ENCODE measurements around the gene MLLT11. TPM values are rescaled to one million over a fixed set of nuclear protein-coding genes. Genes with fewer than 3 reads are reported as not detected.

The MLLT11 gene
- polyA plus RNA-seq, 3 donors, result 0.38 to 0.93 (median 0.40) TPM

DNA sequence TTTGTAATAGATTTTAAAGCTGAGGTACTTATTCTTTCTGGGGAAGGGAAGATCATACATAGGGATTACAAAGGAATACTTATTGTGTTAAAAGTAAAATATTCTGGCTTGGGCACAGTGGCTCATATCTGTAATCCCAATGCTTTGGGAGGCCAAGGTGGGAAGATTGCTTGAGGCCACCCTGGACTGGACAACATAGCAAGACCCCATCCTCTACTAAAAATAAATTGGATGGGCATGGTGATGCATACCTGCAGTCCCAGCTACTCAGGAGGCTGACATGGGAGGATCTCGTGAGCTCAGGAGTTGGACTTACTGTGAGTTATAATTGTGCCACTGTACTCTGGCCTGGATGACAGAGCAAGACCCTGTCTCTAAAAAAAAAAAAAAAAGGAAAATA is 37.9 kb downstream of the MLLT11 start:
- Mint-ChIP-seq H3K4me1 (no peaks in the 10 kb centered on the region), H3K27me3 (ENCODE audit: low read depth in 3 of 3) (no peaks in the 10 kb centered on the region), H3K36me3 (peaks cover 16 to 37% of the 10 kb centered on the region in 2 donors), H3K4me3 (no peak overlapping the region), H3K27ac (no peak overlapping the region), H3K9me3 (peaks cover 0 to 2% (median 0%) of the 10 kb centered on the region in 7 donors)
- H3K4me3 ChIP-seq (replicated peaks in 1 of 3; ENCODE audit: low read depth in 2 of 3, low read length in 3 of 3), result no peak overlapping the region
- H2AFZ ChIP-seq (ENCODE audit: insufficient read depth, low read depth, low read length, poor library complexity, severe bottlenecking), result no peak overlapping the region
- no peaks in the 10 kb centered on the region for H3K27me3 ChIP-seq (ENCODE audit: control insufficient read depth in 2 of 2, insufficient read depth in 2 of 2, low read length in 2 of 2)
- H3K79me2 ChIP-seq (ENCODE audit: insufficient read depth, low read length), result no peaks in the 10 kb centered on the region
- H3K4me2 ChIP-seq (replicated peaks; ENCODE audit: extremely low read depth, low read length, poor library complexity, severe bottlenecking), result no peak overlapping the region
- no peaks in the 10 kb centered on the region for H4K20me1 ChIP-seq (ENCODE audit: insufficient read depth, low read length)
- TF ChIP-seq, protein P1, sequence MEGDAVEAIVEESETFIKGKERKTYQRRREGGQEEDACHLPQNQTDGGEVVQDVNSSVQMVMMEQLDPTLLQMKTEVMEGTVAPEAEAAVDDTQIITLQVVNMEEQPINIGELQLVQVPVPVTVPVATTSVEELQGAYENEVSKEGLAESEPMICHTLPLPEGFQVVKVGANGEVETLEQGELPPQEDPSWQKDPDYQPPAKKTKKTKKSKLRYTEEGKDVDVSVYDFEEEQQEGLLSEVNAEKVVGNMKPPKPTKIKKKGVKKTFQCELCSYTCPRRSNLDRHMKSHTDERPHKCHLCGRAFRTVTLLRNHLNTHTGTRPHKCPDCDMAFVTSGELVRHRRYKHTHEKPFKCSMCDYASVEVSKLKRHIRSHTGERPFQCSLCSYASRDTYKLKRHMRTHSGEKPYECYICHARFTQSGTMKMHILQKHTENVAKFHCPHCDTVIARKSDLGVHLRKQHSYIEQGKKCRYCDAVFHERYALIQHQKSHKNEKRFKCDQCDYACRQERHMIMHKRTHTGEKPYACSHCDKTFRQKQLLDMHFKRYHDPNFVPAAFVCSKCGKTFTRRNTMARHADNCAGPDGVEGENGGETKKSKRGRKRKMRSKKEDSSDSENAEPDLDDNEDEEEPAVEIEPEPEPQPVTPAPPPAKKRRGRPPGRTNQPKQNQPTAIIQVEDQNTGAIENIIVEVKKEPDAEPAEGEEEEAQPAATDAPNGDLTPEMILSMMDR (IDR thresholded peaks at IDR 0.05), result no peak
- no CpG with 5 or more reads among the region's 1 CpG for WGBS (ENCODE audit: insufficient coverage)
- no peak overlapping the region for H3K9ac ChIP-seq (ENCODE audit: insufficient read depth, low read length, poor library complexity, severe bottlenecking)
- no peak overlapping the region for H3K27ac ChIP-seq (ENCODE audit: low read depth in 1 of 2, low read length in 2 of 2)
- no peaks in the 10 kb centered on the region for H3K4me1 ChIP-seq (ENCODE audit: control insufficient read depth in 1 of 2, insufficient read depth in 2 of 2, low read length in 2 of 2)
- peaks cover 0 to 20% of the 10 kb centered on the region in 2 donors for H3K36me3 ChIP-seq (replicated peaks in 1 of 2; ENCODE audit: control insufficient read depth in 1 of 2, insufficient read depth in 2 of 2, low read length in 2 of 2)
- intact Hi-C loops (cut with micrococcal nuclease), result loop anchor here in 1 of 2 donors (2.0 kb wide), 1 partner anchor 59 kb away; the partner anchor contains the start of gene TNFAIP8L2
- no peak for DNase-seq
- H3K9me3 ChIP-seq (replicated peaks in 1 of 2; ENCODE audit: control insufficient read depth in 1 of 2, insufficient read depth in 1 of 2, low read length in 2 of 2), result no peaks in the 10 kb centered on the region

DNA sequence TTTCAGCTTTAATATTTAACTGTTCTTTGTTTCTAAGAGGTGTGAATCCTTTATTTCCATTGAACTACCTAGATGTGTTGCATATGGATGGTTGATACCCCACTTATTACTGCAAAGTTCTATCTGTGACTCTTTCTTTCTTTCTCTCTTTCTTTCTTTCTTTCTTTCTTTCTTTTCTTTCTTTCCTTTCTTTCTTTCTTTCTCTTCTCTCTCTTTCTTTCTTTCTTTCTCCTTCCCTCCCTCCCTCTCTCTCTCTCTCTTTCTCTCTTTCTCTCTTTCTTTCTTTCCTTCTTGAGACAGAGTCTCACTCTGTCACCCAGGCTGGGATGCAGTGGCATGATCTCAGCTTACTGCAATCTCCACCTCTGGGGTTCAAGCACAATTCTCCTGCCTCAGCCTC is 44.4 kb downstream of the MLLT11 start:
- H3K4me3 Mint-ChIP-seq, result no peak overlapping the region

More for the DNA sequence above, 44.4 kb downstream of the MLLT11 start:
- no peak overlapping the region for H2AFZ ChIP-seq (ENCODE audit: insufficient read depth, low read depth, low read length, poor library complexity, severe bottlenecking)
- H3K9me3 ChIP-seq (replicated peaks in 1 of 2; ENCODE audit: control insufficient read depth in 1 of 2, insufficient read depth in 1 of 2, low read length in 2 of 2), result no peaks in the 10 kb centered on the region
- no peaks in the 10 kb centered on the region for H3K4me1 ChIP-seq (ENCODE audit: control insufficient read depth in 1 of 2, insufficient read depth in 2 of 2, low read length in 2 of 2)
- intact Hi-C loops (cut with micrococcal nuclease), result loop anchor here in 1 of 2 donors (10.0 kb wide), 1 partner anchor 120 kb away; no protein-coding TSS in a partner anchor
- no peak overlapping the region for H3K27ac ChIP-seq (ENCODE audit: low read depth in 1 of 2, low read length in 2 of 2)
- no peak overlapping the region for H3K4me3 ChIP-seq (replicated peaks in 1 of 3; ENCODE audit: low read depth in 2 of 3, low read length in 3 of 3)
- H3K79me2 ChIP-seq (ENCODE audit: insufficient read depth, low read length), result no peaks in the 10 kb centered on the region
- Mint-ChIP-seq H3K36me3 (peaks cover 27 to 52% of the 10 kb centered on the region in 2 donors), H3K9me3 (no peaks in the 10 kb centered on the region), H3K27ac (no peak overlapping the region), H3K27me3 (ENCODE audit: low read depth in 3 of 3) (peaks cover 0 to 3% (median 0%) of the 10 kb centered on the region in 3 donors), H3K4me1 (no peaks in the 10 kb centered on the region)
- DNase-seq, result no peak
- H3K9ac ChIP-seq (ENCODE audit: insufficient read depth, low read length, poor library complexity, severe bottlenecking), result no peak overlapping the region
- TF ChIP-seq, protein P1 (IDR thresholded peaks at IDR 0.05), result no peak
- no peaks in the 10 kb centered on the region for H3K27me3 ChIP-seq (ENCODE audit: control insufficient read depth in 2 of 2, insufficient read depth in 2 of 2, low read length in 2 of 2)
- peaks cover 7 to 38% of the 10 kb centered on the region in 2 donors for H3K36me3 ChIP-seq (replicated peaks in 1 of 2; ENCODE audit: control insufficient read depth in 1 of 2, insufficient read depth in 2 of 2, low read length in 2 of 2)
- no peaks in the 10 kb centered on the region for H4K20me1 ChIP-seq (ENCODE audit: insufficient read depth, low read length)
- no peak overlapping the region for H3K4me2 ChIP-seq (replicated peaks; ENCODE audit: extremely low read depth, low read length, poor library complexity, severe bottlenecking)

All from CD14-positive monocyte (primary cell).